ENCODE results near the gene IL16.
"Not testable (repeated sequence)": the region's sequence is repeated elsewhere in the genome, so short reads cannot be mapped to it uniquely, and the experiment has no call there.

Gene IL16

GRCh38 chr15:81196576-81197254, at the start of gene IL16:
Gene IL16 (plus strand): TSS chr15:81196879. CDS start chr15:81225400, 28,521 bp downstream.
- DNase-seq = no peak

DNA sequence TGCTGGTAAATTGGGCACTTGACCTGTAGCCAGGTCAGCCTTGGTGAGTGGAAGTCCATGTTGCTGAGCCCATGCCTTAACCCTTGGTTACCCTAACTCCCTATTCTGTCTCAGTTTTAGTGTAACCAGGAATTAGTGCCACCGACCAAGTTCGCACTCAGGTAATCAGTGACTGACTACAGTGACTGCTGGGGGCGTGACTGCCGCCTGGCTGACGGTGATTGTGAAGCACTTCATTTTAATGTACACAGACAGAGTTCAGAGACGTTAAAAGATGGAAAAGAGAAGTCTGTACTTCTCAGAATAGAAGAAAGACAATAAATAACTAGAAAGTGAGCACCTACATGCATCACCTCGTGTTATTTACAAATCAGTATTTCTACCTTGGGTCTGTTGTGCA, 45.3 kb upstream of the IL16 start:
- DNase-seq = no peak

DNA sequence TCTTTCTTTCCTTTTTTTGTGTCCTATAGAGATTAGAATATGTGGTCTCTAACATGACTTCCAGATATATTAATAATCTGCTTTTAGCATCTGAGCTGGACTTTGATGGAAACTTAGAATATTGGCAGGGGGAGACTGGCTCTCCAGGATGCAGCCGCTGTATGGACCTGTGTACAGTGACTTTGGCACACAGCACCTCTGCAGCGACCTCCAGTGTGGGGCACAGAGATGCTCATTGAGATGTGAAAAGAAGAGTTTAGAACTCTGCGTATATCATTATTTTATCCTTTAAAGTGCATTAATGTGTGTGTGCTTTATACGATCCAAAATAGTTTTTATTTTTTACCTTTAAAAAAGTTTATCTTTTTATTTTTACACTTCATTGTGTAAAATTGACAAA, 44.3 kb upstream of the IL16 start:
- DNase-seq = peak in 1 of 2 experiments; percentile 20

GRCh38 chr15:81152799-81153198, 43.9 kb upstream of the IL16 start:
- no peak for DNase-seq

DNA sequence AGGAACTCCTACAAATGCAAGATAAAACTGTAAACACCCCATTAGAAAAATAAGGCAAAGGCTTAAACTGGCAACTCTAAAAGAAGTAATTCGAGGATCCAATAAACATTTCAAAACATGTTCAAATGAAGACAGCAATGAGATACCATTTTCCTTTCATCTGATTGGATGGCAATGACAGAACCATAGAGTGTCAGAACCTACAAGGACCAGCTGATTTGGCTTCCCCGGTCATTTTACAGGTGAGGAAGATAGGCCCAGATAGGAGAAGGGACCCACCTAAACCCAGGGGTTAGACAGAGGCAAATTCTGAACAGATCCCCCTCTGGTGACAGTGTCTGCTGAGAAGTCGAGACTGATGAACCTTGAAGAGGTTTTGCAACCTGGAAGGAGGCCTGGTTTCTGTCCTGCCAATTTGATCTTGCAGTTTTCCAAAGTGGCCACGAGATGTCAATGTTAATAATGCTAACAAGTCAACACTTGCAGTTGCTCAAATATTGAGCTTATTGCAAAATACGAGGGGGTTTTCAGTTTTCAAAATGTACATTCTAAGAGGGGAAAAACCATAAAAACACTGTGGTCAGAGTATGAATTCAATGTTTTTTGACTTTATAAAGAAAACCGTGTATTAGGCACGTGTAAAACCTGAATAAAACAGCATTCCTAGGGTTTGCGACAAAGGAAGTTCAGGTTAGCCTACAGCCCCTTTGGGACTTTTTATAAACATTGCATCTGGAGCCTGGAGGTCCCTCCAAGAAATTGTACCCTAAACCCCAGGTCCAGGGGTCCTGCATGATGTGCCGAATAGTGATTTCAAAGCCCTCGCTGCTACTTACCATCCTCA, 41.1 kb upstream of the IL16 start:
- peak; percentile 61 to 62 for DNase-seq

DNA sequence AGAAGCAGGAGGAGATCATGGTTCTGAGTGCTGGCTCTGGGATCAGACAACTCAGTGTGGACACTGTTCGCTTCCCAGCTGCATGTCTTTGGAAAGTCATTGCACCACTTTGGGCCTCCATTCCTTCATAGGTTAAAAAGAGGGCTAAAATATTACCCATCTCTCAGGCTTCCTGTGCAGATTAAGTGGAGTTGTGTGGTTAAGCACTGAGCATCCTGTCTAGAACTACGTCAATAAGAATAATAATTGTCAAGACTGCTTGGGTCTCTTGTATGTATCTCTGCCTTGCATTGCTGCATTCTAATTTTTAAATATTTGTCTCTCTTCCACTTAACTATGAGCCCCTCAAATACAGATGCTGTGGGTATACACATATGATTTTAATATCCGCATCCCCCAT, 40.4 kb upstream of the IL16 start:
- DNase-seq = no peak

DNA sequence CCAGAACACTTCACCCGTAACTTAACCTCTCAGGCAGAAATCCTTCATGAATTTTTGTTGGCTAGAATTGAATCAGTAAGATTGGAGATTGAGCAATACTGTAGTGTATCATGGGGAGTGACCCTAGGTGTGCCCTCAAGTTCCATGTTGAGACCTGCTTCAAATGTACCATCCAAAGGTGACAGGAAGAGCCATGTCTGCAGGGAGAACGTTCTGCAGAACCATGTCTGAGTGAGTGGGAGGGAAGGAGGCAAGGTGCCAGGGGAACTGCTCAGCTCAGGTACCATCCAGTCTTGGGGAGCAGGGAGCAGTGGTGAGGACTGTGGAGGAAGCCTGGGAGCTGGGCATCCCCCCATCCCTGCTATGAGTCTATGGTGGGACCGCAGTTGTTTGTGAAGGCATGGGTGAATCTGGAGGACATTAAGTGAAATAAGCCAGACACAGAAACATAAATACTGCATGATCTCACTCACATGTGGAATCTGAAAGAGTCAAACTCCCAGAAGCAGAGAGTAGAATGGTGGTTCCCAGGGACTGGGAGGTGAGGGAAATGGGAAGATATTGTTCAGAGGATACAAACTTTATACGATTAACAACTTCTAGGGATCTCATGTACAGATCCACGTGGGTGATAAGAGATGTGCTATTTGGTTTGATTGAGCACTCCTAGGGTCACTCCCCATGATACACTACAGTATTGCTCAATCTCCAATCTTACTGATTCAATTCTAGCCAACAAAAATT, 39.3 kb upstream of the IL16 start:
- DNase-seq = no peak

DNA sequence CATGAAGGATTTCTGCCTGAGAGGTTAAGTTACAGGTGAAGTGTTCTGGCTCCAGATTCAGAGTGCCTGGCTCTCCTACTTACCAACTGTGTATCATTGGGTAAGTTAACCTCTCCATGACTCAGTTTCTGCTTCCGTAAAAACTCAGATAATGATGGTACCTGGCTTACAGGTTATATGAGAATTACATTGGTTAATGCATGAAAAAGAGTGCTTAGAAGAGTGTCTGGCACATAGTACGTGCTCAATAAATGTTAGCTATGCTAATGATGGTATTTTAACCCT, 38.8 kb upstream of the IL16 start:
- DNase-seq = no peak

DNA sequence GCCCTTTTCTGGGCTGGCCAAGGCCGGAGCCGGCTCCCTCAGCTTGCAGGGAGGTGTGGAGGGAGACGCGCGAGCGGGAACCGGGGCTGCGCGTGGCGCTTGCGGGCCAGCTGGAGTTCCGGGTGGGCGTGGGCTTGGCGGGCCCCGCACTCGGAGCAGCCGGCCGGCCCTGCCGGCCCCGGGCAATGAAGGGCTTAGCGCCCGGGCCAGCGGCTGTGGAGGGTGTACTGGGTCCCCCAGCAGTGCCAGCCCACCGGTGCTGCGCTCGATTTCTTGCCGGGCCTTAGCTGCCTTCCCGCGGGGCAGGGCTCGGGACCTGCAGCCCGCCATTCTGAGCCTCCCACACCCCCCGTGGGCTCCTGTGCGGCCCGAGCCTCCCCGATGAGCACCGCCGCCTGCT, 38.1 kb upstream of the IL16 start:
- DNase-seq = not testable (repeated sequence)

GRCh38 chr15:81160312-81161159, 36.1 kb upstream of the IL16 start:
- no peak for DNase-seq

DNA sequence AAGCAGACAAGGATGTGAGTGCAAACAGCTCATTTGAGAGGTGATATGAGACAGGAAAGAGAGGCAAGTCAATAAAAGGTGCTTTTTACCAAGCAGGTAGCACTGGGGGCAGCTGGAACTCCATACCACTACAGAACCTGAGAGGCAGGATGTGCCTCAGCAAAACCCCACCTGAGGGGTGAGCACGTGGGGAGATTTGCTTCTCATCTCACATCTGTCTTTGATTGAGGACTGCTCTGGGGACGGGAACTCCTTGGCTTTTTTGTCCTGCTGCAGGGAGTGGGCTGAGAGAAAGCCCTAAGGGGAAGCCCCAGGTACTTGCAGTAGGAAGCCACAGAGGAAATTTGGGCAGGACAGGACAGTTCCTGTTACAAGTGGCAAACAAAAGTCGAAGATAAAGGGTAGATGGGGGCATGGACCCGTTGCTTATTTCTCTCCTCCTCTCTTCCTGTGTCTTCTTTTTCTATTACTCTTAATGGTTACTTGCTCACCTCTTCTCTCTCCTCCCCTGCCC, 35.5 kb upstream of the IL16 start:
- DNase-seq = no peak

- no peak for DNase-seq
Measured at GRCh38 chr15:81161851-81162250, 34.8 kb upstream of the IL16 start.

DNA sequence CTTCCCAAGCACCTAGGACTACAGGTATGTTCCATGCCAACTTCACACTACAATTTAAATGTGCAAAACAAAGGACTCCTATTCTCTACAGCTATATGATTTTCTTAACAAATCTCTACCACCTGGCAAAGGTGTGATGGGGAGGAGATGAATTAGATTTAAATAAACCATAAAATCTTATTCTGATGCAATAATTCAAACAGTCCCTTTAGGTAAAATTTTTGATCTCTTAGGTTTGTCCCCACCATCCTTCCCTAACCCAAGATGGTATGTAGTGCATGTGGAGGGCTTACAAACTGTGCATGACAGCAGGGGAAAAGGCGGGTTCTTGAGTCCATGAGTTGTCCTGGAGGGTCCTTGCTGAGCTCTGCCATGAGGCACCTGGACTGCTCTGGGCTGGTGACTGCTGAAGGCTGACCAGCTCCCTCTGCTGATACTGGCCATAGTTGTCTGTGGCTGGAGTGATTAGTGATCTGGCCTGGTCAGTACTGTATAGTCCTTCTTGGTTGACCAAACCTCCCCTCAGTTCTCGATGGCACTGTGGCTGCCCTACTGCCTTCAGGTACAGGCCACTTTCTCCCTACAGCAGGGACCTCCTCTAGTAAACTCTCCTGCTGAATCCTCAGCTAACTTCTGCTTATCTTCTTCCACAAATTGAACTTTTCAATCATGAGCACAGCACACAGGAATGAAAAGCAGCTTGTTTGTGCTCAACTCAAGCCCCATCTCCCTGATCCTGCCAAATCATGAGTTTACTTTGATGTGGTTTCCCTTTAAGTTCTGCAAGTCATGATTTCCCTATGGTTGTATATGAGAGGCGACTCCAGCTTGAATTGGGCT, 32.5 kb upstream of the IL16 start:
- DNase-seq = no peak

DNA sequence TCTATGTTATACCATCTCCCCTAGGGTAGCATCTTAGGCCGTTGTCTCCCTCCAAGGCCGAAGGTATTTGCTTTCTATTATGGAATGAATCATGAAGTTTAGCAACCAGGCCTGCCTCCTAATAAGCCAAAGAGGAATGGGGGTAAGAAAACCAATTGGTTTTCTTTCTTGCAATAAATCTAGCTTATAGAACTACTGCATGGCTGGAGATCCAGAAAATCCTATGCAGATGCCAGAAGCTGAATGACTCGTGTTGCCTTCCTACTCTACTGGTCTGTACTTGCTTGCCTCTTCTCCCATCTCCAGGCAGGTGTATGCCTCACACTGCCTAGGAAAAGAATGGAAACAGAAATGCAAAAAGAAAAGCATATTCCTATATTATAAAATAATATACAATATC, 31.1 kb upstream of the IL16 start:
- DNase-seq = no peak

DNA sequence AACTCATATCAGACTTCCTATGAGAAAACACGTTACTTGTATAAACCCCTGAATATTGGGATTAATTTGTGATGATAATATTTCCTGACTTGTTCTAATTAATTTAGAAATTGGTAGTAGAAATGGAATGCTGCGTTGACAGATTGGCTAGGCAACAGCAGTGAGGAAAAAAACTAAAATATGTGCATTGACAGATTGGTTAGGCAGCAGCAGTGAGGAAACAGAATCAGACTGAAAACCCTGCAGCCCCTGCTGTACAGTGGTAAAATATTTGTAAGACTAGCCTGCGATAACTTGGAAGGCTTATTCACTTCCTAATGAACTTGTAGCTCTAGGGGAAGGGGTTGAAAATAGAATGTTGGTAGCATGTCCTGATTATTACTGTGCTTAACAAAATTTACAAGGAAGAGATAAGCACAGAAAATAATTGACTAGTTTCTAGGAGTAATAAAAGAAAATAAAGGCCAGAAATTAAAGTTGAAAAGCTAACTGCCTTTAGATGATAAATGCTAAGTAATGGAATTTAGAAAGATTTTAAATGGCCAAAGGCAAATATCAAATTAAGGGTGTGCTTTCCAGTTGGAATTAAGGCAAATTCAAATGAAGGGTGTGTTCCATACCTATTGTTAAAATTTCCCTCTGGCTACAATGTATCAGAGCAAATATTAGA, 29.9 kb upstream of the IL16 start:
- DNase-seq = no peak

- no peak for DNase-seq
Measured at GRCh38 chr15:81168131-81168526, 28.6 kb upstream of the IL16 start.

DNA sequence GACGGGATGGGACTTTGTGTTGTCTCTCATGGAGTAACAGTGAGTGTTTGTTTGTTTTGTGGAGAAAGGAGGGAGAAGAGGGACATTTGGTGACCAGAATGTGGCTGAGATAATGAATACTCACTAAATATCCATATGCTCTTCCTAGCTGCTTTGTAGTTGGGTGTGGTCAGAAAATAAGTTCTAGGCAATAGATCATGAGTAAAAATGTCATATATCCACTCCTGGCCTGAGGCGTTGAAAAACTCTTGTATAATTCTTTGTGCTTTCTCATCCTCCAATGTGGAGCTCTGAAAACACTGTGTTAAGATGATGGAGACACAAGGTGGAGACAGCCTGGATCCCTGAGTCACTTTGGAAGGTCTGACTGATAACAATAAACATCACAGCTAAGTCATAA, 28.0 kb upstream of the IL16 start:
- DNase-seq = no peak

- DNase-seq = no peak
Measured at GRCh38 chr15:81170511-81170910, 26.2 kb upstream of the IL16 start.

- no peak for DNase-seq
Measured at GRCh38 chr15:81171286-81171685, 25.4 kb upstream of the IL16 start.

DNA sequence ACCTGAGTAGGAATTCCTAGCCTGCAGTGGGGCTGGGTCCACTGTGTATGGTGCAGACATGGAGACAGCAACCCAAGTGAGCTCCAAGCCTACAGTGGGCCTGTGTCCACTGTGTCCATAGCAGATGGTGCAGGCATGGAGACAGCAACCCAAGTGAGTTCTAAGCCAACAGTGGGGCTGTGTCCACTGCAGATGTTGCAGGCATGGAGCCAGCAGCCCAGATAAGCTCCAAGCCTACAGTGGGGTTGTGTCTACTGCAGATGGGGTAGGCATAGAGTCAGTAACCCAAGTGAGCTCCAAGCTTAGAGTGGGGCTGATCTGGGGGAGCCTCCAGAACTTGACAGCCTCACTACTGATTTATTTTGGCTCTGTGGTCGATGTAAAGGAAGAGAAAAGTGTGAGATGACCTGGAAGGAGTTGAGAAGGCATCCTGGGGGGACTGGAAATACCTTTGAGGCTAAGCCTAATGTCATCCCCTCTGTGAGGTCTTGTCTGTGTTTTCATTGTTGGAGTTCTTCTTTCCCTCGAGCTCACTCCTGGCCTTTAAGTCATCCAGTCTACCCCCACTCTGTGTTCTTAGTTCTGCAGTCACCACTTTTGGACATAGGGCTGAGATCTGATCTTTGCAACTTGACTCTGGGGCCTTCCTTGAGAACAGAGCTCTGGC, 22.4 kb upstream of the IL16 start:
- DNase-seq = no peak
